GM21515 (cell line): Measurements from ENCODE around the gene SPRR5.

Source experiments
- ATAC-seq: cut with Tn5 transposase; IDR thresholded peaks from one replicate; pipeline ENCODE4 v1.9.1; 2021; ENCODE audit not compliant: unreplicated experiment

The SPRR5 gene

GRCh38 chr1:152981146-152981871, 34.3 kb downstream of the SPRR5 start:
- no peak for ATAC-seq

GRCh38 chr1:152982076-152982475, 35.1 kb downstream of the SPRR5 start:
- no peak for ATAC-seq

DNA sequence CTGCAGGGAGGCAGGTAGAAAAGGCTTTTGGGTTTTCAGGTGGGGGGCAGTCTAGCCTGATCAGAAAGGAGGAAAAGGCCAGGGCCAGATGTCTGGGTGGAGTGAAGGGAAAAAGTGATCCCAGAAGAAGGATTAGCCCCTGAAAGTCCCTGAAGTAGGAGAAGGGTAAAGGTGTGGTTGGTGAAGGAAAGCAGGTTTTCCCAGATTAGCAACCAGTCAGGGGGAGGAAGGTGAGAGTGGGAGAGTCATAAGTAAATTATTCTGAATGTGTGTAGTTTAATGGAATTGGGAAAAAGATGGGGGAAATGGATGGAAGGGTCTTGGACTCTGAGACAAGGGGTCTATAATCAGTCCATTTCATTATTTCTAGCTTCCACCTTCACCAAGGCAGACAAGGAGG, 36.2 kb downstream of the SPRR5 start:
- ATAC-seq = no peak

GRCh38 chr1:152983743-152984142, 36.7 kb downstream of the SPRR5 start, which contains the start of gene SPRR1A:
TSS of gene SPRR1A (plus strand) at chr1:152984081. CDS start at chr1:152985231, 1,150 bp downstream.
- no peak for ATAC-seq

GRCh38 chr1:152986578-152986977, 39.6 kb downstream of the SPRR5 start:
- no peak for ATAC-seq

GRCh38 chr1:152993186-152993585, 46.2 kb downstream of the SPRR5 start:
- ATAC-seq = no peak

- ATAC-seq = no peak
Observed at GRCh38 chr1:152995842-152996241, 48.8 kb downstream of the SPRR5 start.

DNA sequence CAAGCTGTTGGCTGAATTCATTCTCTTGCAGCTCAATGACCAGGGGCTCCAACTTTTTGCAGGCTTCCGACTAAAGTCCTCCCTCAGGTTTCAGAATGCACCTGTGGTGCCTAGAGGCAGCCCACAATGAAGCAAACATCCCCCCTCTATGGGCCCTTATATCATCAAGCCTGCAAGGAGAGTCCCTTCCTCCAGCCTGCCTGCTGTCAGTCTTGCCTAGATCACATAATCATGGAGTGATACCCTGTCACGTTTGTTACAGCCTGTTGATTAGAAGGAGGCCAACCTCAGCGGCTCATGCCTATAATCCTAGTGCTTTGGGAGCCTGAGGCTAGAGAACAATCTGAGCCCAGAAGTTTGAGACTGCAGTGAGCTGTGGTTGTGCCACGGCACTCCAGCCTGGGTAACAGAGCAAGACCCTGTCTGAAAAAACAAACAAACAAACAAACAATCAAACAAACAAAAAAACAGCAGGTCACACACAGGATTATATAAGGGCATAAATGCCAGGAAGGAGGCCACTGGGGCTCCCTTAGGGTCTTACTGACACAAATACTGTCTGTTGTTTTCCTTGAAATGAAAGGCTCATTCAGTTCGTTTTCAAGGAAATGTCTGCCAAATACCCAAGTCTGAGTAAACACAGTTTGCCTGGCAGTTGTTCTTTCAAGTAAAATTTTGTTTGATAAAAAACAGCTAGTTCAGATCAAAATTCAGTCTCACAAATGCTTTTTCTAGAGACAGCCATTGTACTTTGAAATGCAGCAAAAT, 49.8 kb downstream of the SPRR5 start:
- no peak for ATAC-seq

- ATAC-seq = no peak
Observed at GRCh38 chr1:152997901-152998300, 50.9 kb downstream of the SPRR5 start.

DNA sequence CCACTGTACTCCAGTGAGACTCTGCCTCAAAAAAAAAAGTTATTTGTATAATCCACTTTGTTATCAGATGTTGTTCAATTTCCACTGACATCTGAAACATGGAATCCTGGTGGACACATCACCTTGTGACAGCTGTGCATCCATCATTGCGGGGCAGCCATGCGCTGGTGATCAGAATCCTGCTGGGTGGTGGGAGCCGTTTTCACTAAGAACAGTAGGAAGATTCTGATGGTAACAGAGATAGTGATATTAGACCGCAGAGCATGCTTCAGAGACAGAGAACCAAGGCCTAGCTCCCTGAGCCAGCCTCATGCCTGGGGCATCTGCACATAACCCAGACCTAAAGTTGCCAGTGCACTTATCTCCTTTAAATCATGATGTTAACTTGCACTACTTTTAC, 51.5 kb downstream of the SPRR5 start:
- ATAC-seq = no peak
